Activated CD8-positive, alpha-beta memory T cell treated with anti-CD3 and anti-CD28 coated beads for 48 hours (primary cell): ENCODE data around the gene MAML3.

Experiments used
- DNase-seq, 3 experiments: peaks; one replicate each; pipeline ENCODE4 v3.0.0-alpha.2; 2020; ENCODE audit warnings: low read depth in 2 of 3, low spot score in 2 of 3

The MAML3 gene

GRCh38 chr4:140080883-140081282 lies 73.1 kb downstream of the MAML3 start:
- no peak for DNase-seq

DNA sequence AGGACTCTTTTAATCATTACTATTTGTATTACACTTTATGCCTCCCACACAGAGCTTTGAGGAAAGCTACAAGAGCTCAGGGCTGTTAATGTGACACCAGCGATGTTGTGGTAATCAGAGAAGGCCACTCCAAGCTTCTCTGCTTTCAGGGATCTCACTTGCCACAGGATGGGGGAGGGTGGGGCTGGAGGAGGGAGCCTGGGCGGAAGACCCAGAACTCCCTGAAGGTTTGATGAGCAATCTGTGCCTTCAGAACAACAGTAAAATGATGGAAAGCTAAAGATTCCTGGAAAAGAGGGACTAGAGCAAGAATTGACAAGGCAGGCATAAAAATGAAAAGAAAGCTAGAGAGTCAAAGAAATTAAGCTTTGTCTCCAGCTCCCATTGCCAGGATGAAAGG lies 75.6 kb downstream of the MAML3 start:
- no peak for DNase-seq

GRCh38 chr4:140076307-140076706 lies 77.7 kb downstream of the MAML3 start:
- no peak for DNase-seq

DNA sequence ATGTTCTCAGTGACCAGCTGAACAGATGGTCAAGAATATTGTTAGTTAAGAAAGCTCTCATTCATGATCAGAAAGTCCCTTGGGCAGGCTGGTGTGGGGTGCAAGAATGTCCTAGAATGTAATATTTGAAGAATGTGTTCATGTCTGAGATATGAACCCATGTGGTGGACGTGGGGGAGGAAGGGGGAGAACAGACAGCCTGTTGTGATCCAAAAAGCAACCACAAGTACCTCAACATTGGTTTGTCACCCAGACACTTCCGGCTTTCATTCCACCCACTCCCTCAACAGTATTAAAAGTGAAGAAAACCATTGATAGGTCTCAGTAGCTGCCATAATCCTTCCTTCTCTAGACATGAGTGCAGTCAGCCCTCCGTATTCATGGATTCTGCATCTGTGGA lies 82.2 kb downstream of the MAML3 start:
- no peak for DNase-seq

DNA sequence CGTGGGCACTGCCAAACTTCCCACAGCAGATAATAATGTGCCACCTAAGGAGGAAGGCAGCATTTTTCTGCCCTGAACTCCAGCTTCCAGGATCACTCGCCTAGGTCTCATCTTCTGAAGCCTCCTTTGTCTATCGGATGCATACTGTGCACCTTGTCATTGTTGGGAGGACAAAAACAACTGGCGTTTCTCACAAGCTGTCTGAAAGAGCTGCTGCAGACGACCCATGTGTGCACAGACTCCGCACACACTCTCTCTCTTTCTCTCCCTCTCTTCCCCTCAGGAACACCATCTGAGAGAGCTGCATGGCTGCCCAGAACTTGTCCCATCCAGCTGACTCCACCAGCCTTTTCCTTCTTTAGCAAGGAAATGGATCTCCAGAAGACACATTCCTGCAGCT lies 83.0 kb downstream of the MAML3 start:
- DNase-seq, result no peak

DNA sequence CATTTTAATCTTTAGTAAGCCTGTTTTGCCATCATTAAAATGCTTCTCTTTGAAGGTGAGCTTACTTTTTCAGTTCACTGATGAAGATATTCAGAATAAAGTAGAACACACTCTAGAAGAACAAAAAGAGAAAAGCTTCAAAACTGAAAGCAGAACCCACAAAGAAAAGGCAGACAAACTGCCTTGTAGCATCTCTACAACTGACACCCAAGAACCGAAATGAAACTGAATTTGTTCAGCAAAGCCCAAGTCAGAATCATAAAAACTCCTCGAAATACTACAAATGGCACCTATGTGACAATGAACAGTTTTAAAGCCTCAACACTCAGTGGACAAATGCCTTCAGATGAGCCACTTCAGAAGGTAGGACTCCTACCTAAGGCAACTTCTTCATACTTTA lies 83.6 kb downstream of the MAML3 start:
- DNase-seq, result no peak

DNA sequence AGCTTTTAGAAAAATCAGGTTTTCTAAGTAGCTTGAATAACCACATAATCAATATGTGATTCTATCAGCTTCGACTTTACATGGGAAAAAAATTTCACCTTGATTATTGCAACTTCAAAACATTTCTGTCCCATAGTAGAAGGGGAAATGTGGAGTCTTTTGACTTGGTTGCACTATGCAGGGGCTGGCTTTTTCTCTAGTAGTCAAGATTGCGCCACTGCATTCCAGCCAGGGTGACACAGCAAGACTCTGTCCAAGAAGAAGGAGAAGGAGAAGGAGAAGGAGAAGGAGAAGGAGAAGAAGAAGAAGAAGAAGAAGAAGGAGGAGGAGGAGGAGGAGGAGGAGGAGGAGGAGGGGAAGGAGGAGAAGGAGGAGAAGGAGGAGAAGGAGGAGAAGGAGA lies 84.9 kb downstream of the MAML3 start:
- DNase-seq, result no peak

- DNase-seq, result no peak
These were observed 85.7 kb downstream of the MAML3 start for GRCh38 chr4:140068271-140068670.

DNA sequence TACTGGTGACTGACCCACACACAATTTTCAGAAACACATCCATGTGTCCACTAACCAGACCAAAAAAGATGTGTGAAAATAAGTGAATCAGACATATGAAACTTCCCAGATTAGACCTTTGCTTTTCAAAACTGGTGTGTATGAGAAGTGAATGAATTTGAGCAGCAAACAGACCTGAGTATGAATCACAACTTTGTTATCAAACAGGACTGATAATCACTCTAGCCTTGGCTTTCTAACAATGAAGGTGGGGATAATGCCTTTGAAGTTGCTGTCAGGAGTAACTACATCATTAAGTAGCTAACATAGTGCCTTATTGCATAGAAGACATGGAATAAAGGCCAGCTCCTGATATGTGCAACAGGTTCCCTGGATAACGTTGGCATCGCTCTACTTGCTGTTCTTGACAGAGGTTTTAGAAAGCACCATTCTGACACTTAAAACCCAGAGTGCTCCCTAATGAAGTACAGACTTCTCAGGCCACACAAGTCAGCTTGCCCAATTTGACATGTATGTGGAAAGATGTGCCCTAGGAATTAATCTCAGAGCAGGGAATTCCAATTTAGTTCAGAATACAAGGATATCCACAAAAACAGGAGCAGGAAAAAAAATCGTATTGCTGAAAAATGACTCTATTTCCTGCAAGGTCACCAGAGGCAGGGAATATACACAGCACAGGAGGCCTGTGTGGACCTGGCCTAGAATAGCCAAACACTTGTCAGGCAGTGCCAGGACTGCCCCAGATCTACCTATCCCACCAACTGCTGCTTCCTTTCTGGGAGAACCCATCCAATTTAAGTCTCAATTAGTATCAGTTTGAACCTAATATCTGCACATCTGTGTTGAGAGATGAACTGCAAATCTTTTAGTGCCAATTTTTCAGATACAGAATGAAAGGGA lies 87.7 kb downstream of the MAML3 start:
- DNase-seq, result no peak

- no peak for DNase-seq
These were observed 88.6 kb downstream of the MAML3 start for GRCh38 chr4:140065393-140065792.

DNA sequence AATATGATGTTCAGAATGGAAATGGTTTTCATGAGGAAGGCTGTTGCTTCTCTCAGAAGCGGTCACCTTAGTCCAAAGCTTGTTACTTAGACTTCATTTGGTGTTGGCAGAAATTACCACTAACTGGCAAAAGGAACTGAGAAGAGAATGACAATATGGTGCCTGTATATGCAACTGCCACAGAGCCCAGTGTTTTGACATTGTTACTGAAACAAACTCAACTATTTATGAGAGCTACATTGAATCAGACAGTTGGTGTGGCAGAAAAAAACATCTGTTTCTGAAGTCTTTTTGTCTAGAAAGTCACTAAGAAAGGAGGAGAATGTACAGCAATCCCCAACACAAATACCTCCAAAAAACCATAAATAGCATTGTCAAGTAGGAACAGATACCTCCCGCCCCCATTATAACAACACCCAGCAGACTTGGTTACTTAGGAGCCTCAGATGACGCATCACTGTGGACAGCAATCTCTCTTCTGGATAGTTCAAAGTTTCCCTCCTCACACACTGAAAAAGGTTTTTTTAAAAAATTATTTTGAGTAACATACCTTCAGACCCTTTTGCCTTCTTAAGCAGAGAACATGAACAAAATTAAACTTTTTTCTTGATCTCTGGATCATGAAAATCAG lies 92.2 kb downstream of the MAML3 start:
- DNase-seq, result no peak

GRCh38 chr4:140061194-140061593 lies 92.8 kb downstream of the MAML3 start:
- DNase-seq, result no peak

GRCh38 chr4:140059159-140059558 lies 94.8 kb downstream of the MAML3 start:
- DNase-seq, result no peak

GRCh38 chr4:140057701-140058100 lies 96.3 kb downstream of the MAML3 start:
- no peak for DNase-seq

DNA sequence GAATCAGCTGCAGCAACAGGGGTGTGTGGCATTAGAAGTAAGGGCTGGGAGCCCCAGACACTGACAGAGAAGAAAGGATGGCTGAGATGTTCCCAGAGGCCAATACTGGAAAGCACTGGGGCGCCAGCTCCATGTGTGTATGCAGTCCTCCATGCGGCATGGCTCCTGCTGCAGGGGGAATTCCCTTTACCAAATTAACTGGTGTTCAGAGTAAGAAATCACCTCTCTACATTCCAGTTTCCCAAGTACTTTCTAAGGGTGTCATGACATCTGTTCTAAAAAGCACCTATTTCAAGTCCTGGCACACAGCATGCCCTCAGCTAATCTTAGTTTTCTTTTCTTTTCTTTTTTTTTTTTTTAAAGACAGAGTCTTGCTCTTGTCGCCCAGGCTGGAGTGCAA lies 98.0 kb downstream of the MAML3 start:
- no peak for DNase-seq

- no peak for DNase-seq
These were observed 99.1 kb downstream of the MAML3 start for GRCh38 chr4:140054861-140055260.

- DNase-seq, result no peak
These were observed 100.8 kb downstream of the MAML3 start for GRCh38 chr4:140053185-140053584.

DNA sequence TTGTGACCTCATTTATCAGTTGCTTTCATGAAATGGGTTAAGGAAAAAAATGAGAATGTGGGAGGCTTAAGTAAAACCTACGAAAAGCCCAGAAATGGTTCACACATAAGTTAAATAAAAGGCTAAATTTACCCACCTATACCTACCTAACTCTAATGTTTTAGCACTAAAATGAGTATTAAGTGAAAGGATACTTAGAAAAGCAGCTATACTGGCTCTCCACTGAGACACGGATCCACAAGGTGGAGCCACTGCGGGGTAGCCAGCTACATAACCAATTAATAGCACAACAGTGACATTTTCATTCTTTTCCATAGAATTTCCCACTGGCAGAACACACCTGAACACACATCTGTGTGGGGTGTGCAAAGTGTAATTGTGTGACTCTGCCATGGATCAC lies 101.9 kb downstream of the MAML3 start:
- no peak for DNase-seq

- DNase-seq, result no peak
These were observed 103.9 kb downstream of the MAML3 start for GRCh38 chr4:140049849-140050637.

- DNase-seq, result no peak
These were observed 104.7 kb downstream of the MAML3 start for GRCh38 chr4:140049024-140049848.

GRCh38 chr4:140048419-140048995 lies 105.5 kb downstream of the MAML3 start:
- no peak for DNase-seq
